ENCODE measurements around the gene GTF3A. TPM values are rescaled to one million over a fixed set of nuclear protein-coding genes. Genes with fewer than 3 reads are reported as not detected.
A peak's percentile ranks its signal among the peaks of the same experiment; 100 is the strongest.

Gene GTF3A
- total and polyA plus RNA-seq, 2 donors (not counting 3 experiments of a cell fraction or from before 2014, with no cell fraction given): 37.9 to 73.3 TPM

DNA sequence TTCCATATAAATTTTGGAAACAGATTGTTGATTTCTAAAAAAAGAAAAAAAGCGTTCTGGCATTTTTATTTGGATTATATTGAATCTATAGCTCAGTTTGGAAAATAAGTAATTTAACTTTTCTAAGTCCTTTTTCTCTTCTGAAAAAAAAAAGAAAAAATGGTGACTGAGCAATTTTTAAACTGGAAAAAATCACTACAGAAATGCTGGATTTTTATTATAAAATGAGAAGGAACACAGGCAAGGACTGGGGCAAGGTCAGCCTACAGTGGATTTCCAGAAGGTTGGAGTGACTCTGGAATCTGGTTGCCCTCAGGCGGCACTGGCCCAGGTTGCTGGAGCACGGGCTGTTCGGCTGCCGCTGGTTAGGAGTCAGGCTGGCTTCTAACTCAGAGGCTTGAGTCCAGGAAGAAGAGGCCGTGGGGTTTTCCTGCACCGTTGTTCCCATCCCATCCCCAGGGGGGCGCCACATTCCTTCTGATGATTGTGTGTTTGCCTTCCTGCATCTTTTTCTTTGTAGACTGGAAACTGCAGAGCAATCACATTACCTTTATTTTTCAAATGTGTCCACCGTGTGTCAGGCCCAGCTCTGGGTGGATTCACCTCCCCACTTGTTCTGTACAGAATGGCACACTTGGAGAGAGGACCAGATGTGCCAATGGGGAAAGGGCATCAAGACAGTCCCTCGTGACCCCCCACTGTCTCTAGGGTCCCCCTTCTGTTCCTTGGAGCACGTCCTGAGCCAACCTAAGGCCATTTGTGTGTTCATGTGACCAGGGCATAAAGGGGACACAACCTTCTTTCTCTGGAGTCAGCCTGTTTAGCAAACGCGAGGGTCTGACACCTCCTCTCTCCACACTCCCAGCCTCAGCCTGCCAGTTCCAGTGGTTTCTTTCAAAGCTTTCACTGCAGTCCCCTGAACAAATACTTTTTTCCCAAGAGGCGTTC is 44.5 kb upstream of the GTF3A start:
- peak; percentile 21 for FAIRE-seq
- Histone ChIP-seq H3K27ac (ENCODE audit: insufficient read depth, low read depth, low read length) (no peak overlapping the region), H3K9me3 (replicated peaks; ENCODE audit: control insufficient read depth, insufficient read depth, low read length) (no peaks in the 10 kb centered on the region), H3K9ac (replicated peaks; ENCODE audit: extremely low read depth, insufficient read depth, low read length) (no peak overlapping the region), H3K27me3 (ENCODE audit: control insufficient read depth in 2 of 2, insufficient read depth in 2 of 2, low read length in 2 of 2) (peaks cover 6 to 12% of the 10 kb centered on the region in 2 experiments), H3K9me1 (replicated peaks; ENCODE audit: control insufficient read depth, extremely low read depth, insufficient read depth, low read length) (no peaks in the 10 kb centered on the region), H3K36me3 (ENCODE audit: control insufficient read depth in 2 of 2, extremely low read depth in 1 of 2, insufficient read depth in 2 of 2, low read length in 2 of 2) (no peaks in the 10 kb centered on the region), H3K4me1 (ENCODE audit: control insufficient read depth, extremely low read depth, insufficient read depth, low read length) (no peaks in the 10 kb centered on the region), H4K20me1 (replicated peaks; ENCODE audit: control insufficient read depth, extremely low read depth, insufficient read depth, low read length) (no peaks in the 10 kb centered on the region), H3K4me2 (ENCODE audit: insufficient read depth, low read length) (no peak overlapping the region), H3K79me2 (ENCODE audit: control insufficient read depth, insufficient read depth, low read length) (no peaks in the 10 kb centered on the region), H3K4me3 (replicated peaks in 1 of 3; ENCODE audit: insufficient read depth in 1 of 3, low read depth in 1 of 3, low read length in 3 of 3) (no peak overlapping the region), H2AFZ (ENCODE audit: low read depth, low read length) (peak overlapping the region; percentile 57)
- TF ChIP-seq GATA2 (IDR thresholded peaks at IDR 0.05; ENCODE audit: insufficient read depth, insufficient read length, low read depth, low read length): no peak
- no peak for TF ChIP-seq POLR2AphosphoS5 (IDR thresholded peaks at IDR 0.05; ENCODE audit: insufficient read depth, low read depth, low read length)
- peak; percentile 57 to 59 for TF ChIP-seq CTCF (IDR thresholded peaks at IDR 0.05; ENCODE audit: extremely low read depth in 1 of 2, insufficient read depth in 1 of 2, low read depth in 1 of 2, low read length in 2 of 2)
- TF ChIP-seq FOS (IDR thresholded peaks at IDR 0.05; ENCODE audit: borderline replicate concordance, insufficient read depth, low read length): no peak
- TF ChIP-seq JUN (IDR thresholded peaks at IDR 0.05; ENCODE audit: borderline replicate concordance, insufficient read depth, insufficient read length, low read depth): no peak
- no peak for TF ChIP-seq MYC (IDR thresholded peaks at IDR 0.05; ENCODE audit: low read depth, low read length)
- no peak for TF ChIP-seq EZH2 (IDR thresholded peaks at IDR 0.05; ENCODE audit: borderline replicate concordance, low read depth, low read length, severe bottlenecking)
- ChIA-PET CTCF (interaction anchor here (0.9 to 1.9 kb wide), 4 partner anchors 70 to 447 kb away, joined by 3 to 8 read pairs (median 3); partner anchors contain the start of gene MTIF3), POLR2A (no interaction called here)
- BruUV-seq (replicated peaks): no TSS peak
- peak; percentile 34 for DNase-seq (ENCODE audit: low read depth, low spot score)
- intact Hi-C loops (cut with micrococcal nuclease) (loop anchor here (5.0 kb wide), 1 partner anchor 102 kb away; no protein-coding TSS in a partner anchor), dilution Hi-C loops (cut with MboI; ENCODE audit: extremely low pct_ligation_motif_present, low sequenced_read_pairs) (no loop called here)
